Measurements from ENCODE around the gene SLC15A3. TPM values are rescaled to one million over a fixed set of nuclear protein-coding genes. Genes with fewer than 3 reads are reported as not detected.
A peak's percentile ranks its signal among the peaks of the same experiment; 100 is the strongest.

The SLC15A3 gene
- total RNA-seq = 1 to 10 TPM; 2.0 to 2.2 TPM

DNA sequence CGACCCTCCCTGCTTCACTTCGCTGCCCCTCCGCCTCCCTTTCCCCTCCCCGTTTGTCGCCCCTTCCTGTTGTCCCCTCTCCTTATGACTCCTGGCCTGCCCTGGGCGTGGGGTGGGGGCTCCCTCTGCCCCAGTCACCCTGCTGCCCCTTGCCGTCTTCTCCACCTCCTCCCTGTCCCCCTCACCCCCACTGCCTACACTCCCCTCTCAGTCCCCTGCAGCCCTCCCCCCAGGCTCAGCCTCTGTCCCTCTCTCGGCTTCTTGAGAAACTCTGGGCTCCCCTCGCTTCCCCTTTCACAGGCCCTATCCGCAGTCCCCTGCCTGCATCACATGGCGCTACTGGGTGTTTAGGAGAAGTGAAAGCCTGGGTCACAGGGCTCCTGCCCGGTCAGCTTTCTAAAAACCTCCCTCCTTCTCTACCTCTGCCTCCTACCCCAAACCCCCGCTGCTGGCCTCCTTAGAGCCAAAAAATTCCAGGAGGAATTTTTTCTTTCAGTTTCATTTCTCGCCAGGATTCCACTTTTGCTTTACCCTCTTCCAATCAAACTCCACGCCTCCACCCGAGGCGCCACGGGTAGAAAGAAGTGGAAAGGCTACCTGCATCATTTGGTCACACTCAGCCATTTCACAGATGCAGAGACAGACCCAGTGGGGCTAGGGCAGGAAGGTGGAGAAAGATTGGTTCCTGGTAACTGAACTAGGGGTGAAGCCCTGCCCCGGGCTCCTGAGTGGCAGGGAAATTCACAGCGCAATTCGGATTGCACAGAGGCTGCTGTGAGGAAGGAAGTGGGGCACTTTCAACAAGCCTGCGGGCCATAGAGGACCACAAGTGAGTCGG is at the start of gene SLC15A3:
TSS of gene SLC15A3 (minus strand) at position 273 of the 838 bp plus-strand sequence. CDS start 625 bp downstream, outside the sequence.
- Mint-ChIP-seq H3K27ac (peak within 1 kb of the TSS; percentile 79), H3K4me3 (peak within 1 kb of the TSS; percentile 76), H3K9me3 (ENCODE audit: insufficient read depth) (no peaks in the 10 kb centered on the region), H3K27me3 (ENCODE audit: low read depth) (peaks cover 24% of the 10 kb centered on the region), H3K36me3 (ENCODE audit: low read depth) (no peaks in the 10 kb centered on the region), H3K4me1 (ENCODE audit: low read depth) (peaks cover 23% of the 10 kb centered on the region)
- ChIA-PET CTCF (interaction anchor here (1.1 kb wide), 2 partner anchors 13 to 235 kb away, joined by 3 to 6 read pairs; no protein-coding TSS in a partner anchor), POLR2A (interaction anchor here (0.6 kb wide), 2 partner anchors 19 to 22 kb away, joined by 4 read pairs; no protein-coding TSS in a partner anchor)
- DNase-seq = peak; percentile 63
- ATAC-seq = peak; percentile 78

DNA sequence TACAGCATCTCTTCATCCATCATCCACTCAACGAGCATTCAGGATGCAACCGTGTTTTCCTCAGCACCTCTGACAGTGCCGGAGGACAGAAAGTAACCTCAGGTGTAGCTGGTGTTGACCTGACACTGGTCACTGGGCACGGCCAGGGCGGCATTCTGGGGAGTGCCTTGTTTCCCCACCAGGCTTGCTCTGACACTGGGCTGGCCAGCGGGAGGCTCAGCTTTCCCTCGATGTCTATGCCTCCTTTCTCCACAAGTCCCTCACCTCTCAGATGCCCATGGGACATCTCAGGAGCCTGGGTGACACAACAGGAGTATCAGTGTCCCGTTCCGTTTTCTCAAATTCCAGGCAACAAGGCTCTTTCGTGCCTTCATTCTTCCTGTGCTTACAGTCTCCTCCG is 48.5 kb upstream of the SLC15A3 start:
- peaks cover 59% of the 10 kb centered on the region for H3K4me1 Mint-ChIP-seq (ENCODE audit: low read depth)
- no peaks in the 10 kb centered on the region for H3K27me3 Mint-ChIP-seq (ENCODE audit: low read depth)
- ATAC-seq (no peak), DNase-seq (no peak)
- peaks cover 61% of the 10 kb centered on the region for H3K36me3 Mint-ChIP-seq (ENCODE audit: low read depth)
- peak overlapping the region; percentile 15 for H3K27ac Mint-ChIP-seq
- POLR2A ChIA-PET = interaction anchor here (0.9 kb wide), 1 partner anchor 42 kb away, joined by 4 read pairs; no protein-coding TSS in a partner anchor
- H3K9me3 Mint-ChIP-seq (ENCODE audit: insufficient read depth) = no peaks in the 10 kb centered on the region
- no peak overlapping the region for H3K4me3 Mint-ChIP-seq
- CTCF ChIA-PET = no interaction called here

GRCh38 chr11:60996381-60997138 is 44.6 kb upstream of the SLC15A3 start:
- DNase-seq = no peak
- Mint-ChIP-seq H3K4me1 (ENCODE audit: low read depth) (peaks cover 50% of the 10 kb centered on the region), H3K36me3 (ENCODE audit: low read depth) (peaks cover 55% of the 10 kb centered on the region), H3K4me3 (no peak overlapping the region), H3K27me3 (ENCODE audit: low read depth) (no peaks in the 10 kb centered on the region), H3K9me3 (ENCODE audit: insufficient read depth) (no peaks in the 10 kb centered on the region), H3K27ac (no peak overlapping the region)
- CTCF ChIA-PET = no interaction called here
- POLR2A ChIA-PET = interaction anchor here (0.8 to 1.3 kb wide), 2 partner anchors 10 to 26 kb away, joined by 3 read pairs; partner anchors contain the start of gene CD6
- ATAC-seq = no peak

GRCh38 chr11:60995798-60996197 is 43.8 kb upstream of the SLC15A3 start:
- H3K27ac Mint-ChIP-seq = peak overlapping the region; percentile 11
- ATAC-seq (no peak), DNase-seq (no peak)
- peaks cover 58% of the 10 kb centered on the region for H3K36me3 Mint-ChIP-seq (ENCODE audit: low read depth)
- H3K27me3 Mint-ChIP-seq (ENCODE audit: low read depth) = no peaks in the 10 kb centered on the region
- H3K4me1 Mint-ChIP-seq (ENCODE audit: low read depth) = peaks cover 54% of the 10 kb centered on the region
- no peaks in the 10 kb centered on the region for H3K9me3 Mint-ChIP-seq (ENCODE audit: insufficient read depth)
- no peak overlapping the region for H3K4me3 Mint-ChIP-seq
- CTCF ChIA-PET = no interaction called here
- POLR2A ChIA-PET = interaction anchor here (0.8 to 1.3 kb wide), 3 partner anchors 9 to 25 kb away, joined by 3 to 5 read pairs (median 3); partner anchors contain the start of gene CD6

DNA sequence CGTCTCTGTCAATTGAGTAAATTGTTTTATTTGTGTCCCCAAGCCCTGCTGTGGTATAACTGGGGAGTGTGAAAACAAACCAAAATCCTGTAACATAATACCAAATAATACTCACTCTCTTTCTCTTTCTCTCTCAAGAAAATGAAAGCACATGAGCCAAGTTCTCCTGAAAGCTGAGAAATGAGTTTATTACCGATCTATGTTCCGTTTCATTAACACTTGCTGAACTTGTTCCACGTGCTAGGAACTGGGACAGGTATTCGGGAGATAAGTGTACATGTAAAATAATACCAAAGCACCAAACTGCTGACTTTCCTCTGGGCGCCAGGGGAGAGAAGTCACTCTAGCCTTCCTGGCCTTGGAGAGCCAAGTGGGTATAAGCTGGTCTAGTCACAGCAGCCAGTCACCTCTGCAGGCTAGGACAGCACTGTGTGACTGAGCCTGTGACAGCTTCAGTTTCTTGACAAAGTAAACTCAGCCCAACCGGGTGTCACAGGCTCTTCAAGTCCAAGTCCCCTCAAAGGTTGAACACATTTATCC is 42.6 kb upstream of the SLC15A3 start:
- Mint-ChIP-seq H3K4me1 (ENCODE audit: low read depth) (peaks cover 56% of the 10 kb centered on the region), H3K36me3 (ENCODE audit: low read depth) (peaks cover 61% of the 10 kb centered on the region), H3K27ac (peak overlapping the region; percentile 86), H3K27me3 (ENCODE audit: low read depth) (no peaks in the 10 kb centered on the region), H3K9me3 (ENCODE audit: insufficient read depth) (no peaks in the 10 kb centered on the region), H3K4me3 (peak overlapping the region; percentile 22)
- DNase-seq (no peak), ATAC-seq (peak; percentile 35)
- CTCF ChIA-PET = interaction anchor here (1.5 kb wide), 1 partner anchor 16 kb away, joined by 5 read pairs; no protein-coding TSS in a partner anchor
- POLR2A ChIA-PET = interaction anchor here (0.5 to 2.0 kb wide), 4 partner anchors 20 to 79 kb away, joined by 3 to 6 read pairs (median 4); no protein-coding TSS in a partner anchor

DNA sequence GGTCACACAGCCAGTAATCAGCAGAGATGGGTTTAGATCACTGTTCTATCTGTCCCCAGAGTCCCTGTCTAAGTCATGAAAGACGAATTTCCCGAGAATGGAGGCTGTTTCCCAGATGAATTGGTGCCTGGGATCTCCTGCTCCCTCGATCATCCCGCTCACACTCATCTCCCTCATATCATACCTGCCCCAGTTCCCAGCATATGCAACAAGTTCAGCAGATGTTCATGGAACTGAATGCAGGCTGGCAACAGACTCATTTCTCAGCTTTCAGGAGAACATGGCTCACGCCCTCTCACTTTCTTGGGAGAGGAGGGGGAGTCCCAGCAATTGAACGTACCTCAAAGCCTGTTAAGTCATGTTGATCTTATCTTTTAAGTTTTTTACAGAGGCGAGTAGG is 41.6 kb upstream of the SLC15A3 start:
- Mint-ChIP-seq H3K27ac (peak overlapping the region; percentile 56), H3K4me1 (ENCODE audit: low read depth) (peaks cover 66% of the 10 kb centered on the region), H3K9me3 (ENCODE audit: insufficient read depth) (no peaks in the 10 kb centered on the region), H3K4me3 (no peak overlapping the region), H3K27me3 (ENCODE audit: low read depth) (no peaks in the 10 kb centered on the region), H3K36me3 (ENCODE audit: low read depth) (peaks cover 69% of the 10 kb centered on the region)
- ATAC-seq (no peak), DNase-seq (no peak)
- CTCF ChIA-PET = interaction anchor here (2.7 kb wide), 1 partner anchor 24 kb away, joined by 10 read pairs; no protein-coding TSS in a partner anchor
- POLR2A ChIA-PET = interaction anchor here (0.6 to 2.0 kb wide), 4 partner anchors 10 to 51 kb away, joined by 3 to 6 read pairs (median 4); no protein-coding TSS in a partner anchor

- ATAC-seq (no peak), DNase-seq (no peak)
- ChIA-PET POLR2A (interaction anchor here (1.2 to 2.0 kb wide), 4 partner anchors 10 to 21 kb away, joined by 3 to 6 read pairs (median 4); no protein-coding TSS in a partner anchor), CTCF (interaction anchor here (2.7 kb wide), 1 partner anchor 23 kb away, joined by 10 read pairs; no protein-coding TSS in a partner anchor)
- Mint-ChIP-seq H3K36me3 (ENCODE audit: low read depth) (peaks cover 71% of the 10 kb centered on the region), H3K9me3 (ENCODE audit: insufficient read depth) (no peaks in the 10 kb centered on the region), H3K4me1 (ENCODE audit: low read depth) (peaks cover 70% of the 10 kb centered on the region), H3K27ac (peak overlapping the region; percentile 64), H3K4me3 (no peak overlapping the region), H3K27me3 (ENCODE audit: low read depth) (no peaks in the 10 kb centered on the region)
These were observed 41.0 kb upstream of the SLC15A3 start for GRCh38 chr11:60992842-60993409.

DNA sequence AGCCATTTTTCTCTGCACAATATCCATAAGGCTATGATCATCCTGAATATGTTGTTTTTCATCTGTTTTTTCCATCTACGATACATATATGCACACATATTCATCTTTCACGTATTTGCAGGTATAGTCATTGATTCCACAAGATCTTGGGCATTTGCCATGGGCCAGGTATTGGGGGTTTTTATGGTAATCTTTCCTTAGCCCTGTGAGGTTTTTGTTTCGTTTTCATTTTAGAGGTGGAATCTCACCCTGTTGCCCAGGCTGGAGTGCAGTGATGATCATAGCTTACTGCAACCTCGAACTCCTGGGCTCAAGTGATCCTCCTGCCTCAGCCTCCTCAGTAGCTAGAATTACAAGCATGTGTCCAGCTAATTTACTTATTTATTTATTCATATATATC is 39.5 kb upstream of the SLC15A3 start:
- ATAC-seq (no peak), DNase-seq (no peak)
- ChIA-PET CTCF (interaction anchor here (0.9 to 2.7 kb wide), 4 partner anchors 22 to 79 kb away, joined by 3 to 10 read pairs (median 3); no protein-coding TSS in a partner anchor), POLR2A (interaction anchor here (1.0 kb wide), 1 partner anchor 121 kb away, joined by 4 read pairs; no protein-coding TSS in a partner anchor)
- H3K4me1 Mint-ChIP-seq (ENCODE audit: low read depth) = peaks cover 80% of the 10 kb centered on the region
- no peaks in the 10 kb centered on the region for H3K27me3 Mint-ChIP-seq (ENCODE audit: low read depth)
- H3K36me3 Mint-ChIP-seq (ENCODE audit: low read depth) = peaks cover 75% of the 10 kb centered on the region
- peak overlapping the region; percentile 71 for H3K27ac Mint-ChIP-seq
- H3K9me3 Mint-ChIP-seq (ENCODE audit: insufficient read depth) = no peaks in the 10 kb centered on the region
- peak overlapping the region; percentile 26 for H3K4me3 Mint-ChIP-seq

DNA sequence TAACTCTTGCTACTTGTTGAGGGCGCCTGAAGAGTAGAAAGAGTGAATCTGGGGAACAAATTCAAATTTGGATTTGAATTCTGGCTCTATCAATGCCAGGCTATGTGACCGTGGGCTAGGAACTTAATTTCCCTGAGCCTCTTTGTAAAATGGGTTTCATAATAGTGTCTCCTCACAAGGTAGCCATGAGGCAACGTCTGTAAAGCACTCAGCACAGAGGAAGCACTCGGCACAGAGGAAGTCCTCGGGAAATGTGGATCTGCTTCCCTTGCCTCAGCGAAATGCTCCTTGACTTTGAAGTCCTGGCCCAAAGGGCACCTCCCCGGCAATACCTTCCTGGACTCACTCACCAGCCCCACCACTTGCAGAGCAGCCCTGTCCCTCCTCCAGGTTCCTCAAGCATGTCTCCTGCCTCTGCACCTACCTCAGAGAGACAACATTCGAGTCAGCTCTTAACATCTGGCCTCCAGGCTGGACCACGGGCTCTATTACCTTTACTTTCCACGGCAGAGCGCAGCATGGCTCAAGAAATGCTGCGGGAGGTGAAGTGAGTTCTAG is 37.2 kb upstream of the SLC15A3 start:
- no peak overlapping the region for H3K4me3 Mint-ChIP-seq
- CTCF ChIA-PET = interaction anchor here (0.6 kb wide), 1 partner anchor 46 kb away, joined by 3 read pairs; no protein-coding TSS in a partner anchor
- H3K36me3 Mint-ChIP-seq (ENCODE audit: low read depth) = peaks cover 72% of the 10 kb centered on the region
- no peaks in the 10 kb centered on the region for H3K9me3 Mint-ChIP-seq (ENCODE audit: insufficient read depth)
- no peaks in the 10 kb centered on the region for H3K27me3 Mint-ChIP-seq (ENCODE audit: low read depth)
- H3K4me1 Mint-ChIP-seq (ENCODE audit: low read depth) = peaks cover 81% of the 10 kb centered on the region
- DNase-seq (no peak), ATAC-seq (no peak)
- peak overlapping the region; percentile 77 for H3K27ac Mint-ChIP-seq
- POLR2A ChIA-PET = interaction anchor here (1.5 kb wide), 2 partner anchors 37 to 53 kb away, joined by 3 read pairs; no protein-coding TSS in a partner anchor

DNA sequence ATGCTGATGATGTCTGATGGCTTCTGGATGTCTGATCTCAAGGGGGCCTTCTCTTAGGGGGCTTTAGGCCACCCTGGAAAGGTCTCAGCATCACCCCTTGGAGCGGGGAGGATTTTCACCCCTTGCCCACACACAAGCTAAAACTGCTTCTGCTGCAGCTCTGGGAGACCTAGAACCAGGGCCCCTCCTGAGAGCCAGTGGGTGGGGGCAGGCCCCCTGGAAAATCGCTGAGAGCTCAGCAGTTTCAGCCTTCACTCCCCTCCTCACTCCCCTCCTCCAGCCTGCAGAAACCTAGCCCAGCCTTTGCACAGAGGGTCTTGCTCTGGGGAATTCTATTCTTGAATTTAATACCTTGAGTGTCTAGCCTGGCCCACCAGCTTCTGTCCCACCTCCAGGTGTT is 36.7 kb upstream of the SLC15A3 start:
- Mint-ChIP-seq H3K4me3 (no peak overlapping the region), H3K9me3 (ENCODE audit: insufficient read depth) (no peaks in the 10 kb centered on the region), H3K27ac (peak overlapping the region; percentile 77), H3K4me1 (ENCODE audit: low read depth) (peaks cover 81% of the 10 kb centered on the region), H3K27me3 (ENCODE audit: low read depth) (no peaks in the 10 kb centered on the region), H3K36me3 (ENCODE audit: low read depth) (peaks cover 73% of the 10 kb centered on the region)
- POLR2A ChIA-PET = interaction anchor here (0.7 to 1.5 kb wide), 3 partner anchors 26 to 53 kb away, joined by 3 read pairs; no protein-coding TSS in a partner anchor
- no peak for ATAC-seq
- CTCF ChIA-PET = interaction anchor here (0.6 kb wide), 1 partner anchor 46 kb away, joined by 3 read pairs; no protein-coding TSS in a partner anchor
- DNase-seq = no peak

All from activated CD8-positive, alpha-beta T cell treated with anti-CD3 and anti-CD28 coated beads, Interleukin-2, amount 10 ng/mL, durations not matched to agents 7 days and 5 days (primary cell).